ELF-1 (cell line): ENCODE results near the gene NR6A1.

Experiments
- DNase-seq: peaks from one replicate; pipeline ENCODE4 v3.0.0-alpha.2; 2016; ENCODE audit warnings: low read depth, low spot score

Gene NR6A1

DNA sequence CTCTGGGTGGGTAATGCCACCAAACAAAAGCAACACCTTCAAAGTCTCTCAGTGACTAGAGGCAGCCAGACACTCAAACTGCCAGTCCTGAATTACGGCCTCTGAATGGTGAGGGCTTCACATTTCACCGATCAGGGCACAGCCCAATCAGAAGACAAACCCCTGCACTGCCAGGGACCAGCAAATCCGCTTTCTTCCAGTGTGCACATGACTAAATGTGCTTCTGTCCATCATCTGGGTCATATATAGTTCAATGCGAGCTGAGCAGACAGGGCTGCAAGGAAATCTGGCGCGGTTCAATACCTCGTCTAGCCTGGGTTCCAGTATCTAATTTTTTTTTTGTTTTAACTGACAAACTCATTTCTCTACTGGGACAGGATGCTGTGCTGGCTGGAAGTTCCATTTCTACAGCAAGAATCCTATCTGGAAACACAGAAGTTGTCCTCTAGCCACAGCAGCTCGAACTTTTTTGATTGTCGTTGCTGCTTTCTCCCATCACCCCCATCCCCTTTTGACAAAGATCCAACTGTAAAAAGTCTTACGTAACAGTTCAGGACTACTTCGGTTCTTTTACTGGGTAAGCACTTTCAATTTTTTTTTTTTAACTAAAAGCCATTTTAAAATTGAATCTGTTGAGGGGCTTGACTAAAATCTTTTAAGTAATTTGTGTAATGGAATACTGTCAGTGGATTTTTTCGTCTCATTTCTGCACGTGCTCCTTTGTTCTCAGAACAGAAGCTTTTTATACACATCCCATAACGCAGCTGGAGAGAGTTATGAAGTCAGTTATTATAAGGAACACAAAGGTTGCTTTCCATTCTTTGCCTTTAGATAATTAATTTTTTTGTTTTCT lies 112.7 kb downstream of the NR6A1 start:
- peak; percentile 94 for DNase-seq

DNA sequence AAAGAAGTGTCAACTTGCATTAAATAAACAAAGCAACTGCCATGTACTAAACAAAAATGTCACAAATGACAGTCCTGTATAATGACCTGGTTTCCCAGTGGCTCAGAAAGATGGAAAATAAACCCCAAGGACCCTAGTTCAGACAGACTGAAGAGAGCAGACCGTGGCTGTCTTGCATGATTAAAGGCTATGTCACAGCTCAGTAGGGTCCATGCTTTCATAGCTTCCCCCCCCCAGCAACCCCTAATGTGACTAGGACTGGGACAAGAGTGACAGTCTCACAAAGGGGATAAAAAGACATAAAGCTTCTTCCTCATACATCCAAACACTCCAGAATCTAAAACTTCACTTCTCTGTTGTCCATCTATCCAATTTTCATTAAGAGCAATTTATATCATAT lies 113.6 kb downstream of the NR6A1 start:
- DNase-seq: no peak

DNA sequence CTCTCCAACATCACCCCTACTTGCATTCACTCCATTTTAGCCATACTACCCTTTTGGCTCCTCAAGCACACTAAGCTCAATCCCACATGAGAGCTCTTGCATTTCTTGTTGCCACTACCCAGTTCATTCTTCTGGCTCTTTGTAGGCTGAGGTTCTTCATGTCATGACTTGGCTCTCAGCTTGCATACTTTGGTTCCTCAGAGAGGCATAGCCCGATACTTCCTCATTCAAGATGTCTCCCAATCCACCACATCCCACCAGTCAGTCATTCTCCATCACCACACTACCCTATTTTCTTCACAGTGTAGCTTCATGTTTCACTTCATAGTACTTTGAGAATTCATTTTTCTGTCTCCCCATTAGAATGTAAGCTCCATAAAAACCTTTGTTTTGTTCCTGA lies 116.7 kb downstream of the NR6A1 start:
- DNase-seq: no peak

DNA sequence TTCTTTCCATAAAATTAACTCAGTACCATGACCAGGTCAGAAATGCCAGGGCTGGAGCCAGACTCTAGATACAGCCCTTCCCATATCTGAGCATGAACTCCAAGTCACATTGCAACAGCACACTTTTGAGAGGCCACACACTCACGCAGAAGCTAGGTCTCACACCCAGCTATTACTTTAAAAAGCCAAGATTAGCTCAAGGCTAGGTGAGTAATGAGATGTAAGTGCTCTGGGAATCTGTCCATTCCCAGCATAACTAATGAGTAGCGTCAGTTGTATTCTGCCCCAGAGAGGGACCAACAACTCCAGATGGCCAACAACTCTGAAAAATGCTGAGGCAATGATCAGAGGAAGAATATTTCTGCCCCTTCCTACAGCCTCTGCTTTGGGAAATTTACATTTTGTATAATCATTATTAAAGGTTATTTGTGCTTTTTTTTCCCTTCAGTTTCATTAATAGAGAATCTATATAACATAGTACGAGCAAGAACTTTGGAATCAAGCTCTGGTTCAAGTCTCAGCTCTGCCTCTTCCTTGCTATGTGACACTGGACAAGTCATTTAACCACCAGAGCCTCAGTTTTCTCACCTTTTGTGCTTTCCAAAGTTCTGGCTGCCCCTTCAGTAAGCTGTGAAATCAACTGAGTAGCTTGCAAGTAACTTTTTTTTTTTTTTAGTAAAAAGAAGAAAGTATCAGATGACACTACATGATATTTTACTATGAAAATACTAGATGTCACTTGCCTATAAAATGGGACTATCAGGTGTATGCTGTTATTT lies 118.3 kb downstream of the NR6A1 start:
- DNase-seq: peak; percentile 42

DNA sequence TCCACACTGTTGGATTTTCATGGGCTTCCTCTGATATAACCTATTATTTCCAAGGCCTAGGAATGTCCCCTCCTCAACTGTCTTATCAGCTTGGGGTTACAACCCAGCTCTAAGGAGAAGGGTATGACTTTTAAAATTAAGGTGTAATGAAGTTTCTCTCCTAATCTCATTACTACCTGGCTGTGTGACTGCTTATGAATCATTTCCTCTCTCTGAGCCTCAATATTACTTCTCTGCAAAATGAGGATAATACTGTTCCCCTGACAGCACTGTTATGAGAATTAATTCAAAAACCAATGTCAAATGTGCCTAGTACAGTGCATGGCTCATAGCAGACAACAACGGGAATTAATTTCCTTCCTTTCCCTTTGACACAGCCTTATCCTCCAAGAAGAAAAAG lies 118.9 kb downstream of the NR6A1 start:
- DNase-seq: no peak

DNA sequence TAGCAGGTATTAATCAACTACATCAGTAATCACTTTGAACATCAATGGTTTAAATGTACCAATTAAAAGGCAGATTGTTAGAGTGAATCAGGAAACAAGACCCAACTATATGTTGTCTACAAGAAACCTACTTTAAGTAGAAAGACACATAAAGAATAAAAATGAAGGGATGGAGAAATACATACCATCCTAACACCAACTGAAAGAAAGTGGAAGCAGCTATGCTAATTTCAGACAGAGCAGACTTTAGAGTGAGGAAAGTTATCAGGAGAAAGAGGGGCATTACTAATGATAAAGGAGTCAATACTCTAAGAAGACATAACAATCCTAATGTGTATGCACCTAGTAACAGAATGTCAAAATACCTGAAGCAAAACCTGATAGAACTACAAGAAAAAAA lies 125.8 kb downstream of the NR6A1 start:
- DNase-seq: no peak

DNA sequence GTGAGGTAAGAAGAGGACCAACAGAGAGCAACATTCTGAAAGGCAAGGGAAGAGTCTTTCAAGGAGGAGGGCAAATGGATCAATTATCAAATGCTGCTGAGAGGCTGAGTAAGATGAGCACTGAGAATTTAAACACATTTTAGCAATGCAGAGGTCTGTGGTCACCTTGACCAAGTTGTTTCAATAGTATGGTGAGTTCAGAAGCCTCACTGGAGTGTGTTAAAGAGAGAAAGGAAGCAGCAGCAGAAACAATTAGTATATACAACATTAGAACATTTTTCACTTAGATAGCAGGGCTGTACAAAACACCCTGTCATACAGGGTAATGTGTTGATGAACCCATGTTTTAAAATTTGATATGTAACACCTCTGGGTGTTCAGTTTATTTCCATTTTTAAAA lies 131.5 kb downstream of the NR6A1 start:
- no peak for DNase-seq

DNA sequence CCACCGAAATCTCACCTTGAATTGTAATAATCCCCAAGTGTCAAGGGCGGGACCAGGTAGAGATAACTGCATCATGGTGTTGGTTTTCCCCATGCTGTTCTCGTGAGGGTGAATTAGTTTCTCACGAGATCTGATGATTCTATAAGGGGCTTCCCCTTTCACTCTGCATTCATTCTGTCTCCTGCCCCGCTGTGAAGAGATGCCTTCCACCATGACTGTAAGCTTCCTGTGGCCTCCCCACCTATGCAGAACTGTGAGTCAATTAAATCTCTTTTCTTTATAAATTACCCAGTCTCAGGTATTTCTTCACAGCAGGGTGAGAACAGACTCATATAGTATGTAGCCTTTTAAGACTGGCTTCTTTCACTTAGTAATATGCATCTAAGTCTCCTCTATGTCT lies 135.8 kb downstream of the NR6A1 start:
- no peak for DNase-seq

DNA sequence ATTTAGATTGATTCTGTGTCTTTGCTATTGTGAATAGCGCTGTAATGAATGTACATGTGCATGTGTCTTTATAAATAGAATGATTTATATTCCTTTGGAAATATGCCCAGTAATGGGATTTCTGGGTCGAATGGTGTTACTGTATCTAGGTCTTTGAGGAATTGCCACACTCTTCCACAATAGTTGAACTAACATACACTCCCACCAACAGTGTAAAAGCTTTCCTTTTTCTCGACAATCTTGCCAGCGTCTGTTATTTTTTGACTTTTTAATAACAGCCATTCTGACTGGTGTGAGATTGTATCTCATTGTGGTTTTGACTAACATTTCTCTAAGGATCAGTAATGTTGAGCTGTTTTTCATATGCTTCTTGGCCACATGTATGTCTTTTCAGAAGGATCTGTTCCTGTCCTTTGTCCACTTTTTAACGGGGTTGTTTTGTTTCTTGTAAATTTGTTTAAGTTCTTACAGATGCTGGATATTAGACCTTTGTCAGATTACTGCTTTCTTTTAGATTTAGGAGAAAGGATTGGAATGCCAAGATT lies 139.0 kb downstream of the NR6A1 start:
- no peak for DNase-seq

DNA sequence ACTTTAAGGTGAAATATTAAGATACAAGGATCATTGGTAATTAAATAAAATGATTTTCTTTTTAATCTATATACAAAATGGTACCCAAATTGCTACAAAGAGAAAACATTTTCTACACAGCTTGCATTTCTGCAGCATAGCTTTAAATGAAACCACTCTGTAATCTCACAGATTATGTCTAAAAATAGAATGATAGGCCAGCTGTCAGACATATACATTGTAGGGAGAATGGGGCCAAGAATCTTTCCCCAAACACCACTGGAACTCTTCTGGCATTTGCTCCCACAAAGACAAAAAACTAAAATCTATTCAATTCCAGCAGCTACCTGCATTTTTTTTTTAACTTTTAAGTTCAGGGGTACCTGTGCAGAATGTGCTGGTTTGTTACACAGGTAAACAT lies 139.8 kb downstream of the NR6A1 start:
- DNase-seq: no peak

DNA sequence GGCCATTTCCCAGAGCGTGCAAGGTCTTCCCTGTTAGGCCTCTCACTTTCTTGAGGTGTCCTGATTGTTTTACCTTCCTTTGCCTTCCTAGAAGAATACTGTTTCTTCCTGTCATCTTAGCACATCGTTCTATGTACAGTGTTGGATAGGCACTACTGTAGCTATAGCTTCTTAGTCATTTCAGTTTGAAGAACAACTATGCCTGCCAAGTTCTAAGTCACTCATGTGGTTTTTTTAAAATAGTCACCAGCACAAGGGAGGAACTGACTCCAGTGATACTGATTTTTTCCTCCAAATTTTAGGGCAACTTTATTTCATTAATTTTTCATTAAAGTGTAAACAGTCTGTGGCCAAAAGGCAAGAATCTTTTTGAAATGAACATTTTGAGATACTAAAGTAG lies 141.5 kb downstream of the NR6A1 start:
- no peak for DNase-seq

DNA sequence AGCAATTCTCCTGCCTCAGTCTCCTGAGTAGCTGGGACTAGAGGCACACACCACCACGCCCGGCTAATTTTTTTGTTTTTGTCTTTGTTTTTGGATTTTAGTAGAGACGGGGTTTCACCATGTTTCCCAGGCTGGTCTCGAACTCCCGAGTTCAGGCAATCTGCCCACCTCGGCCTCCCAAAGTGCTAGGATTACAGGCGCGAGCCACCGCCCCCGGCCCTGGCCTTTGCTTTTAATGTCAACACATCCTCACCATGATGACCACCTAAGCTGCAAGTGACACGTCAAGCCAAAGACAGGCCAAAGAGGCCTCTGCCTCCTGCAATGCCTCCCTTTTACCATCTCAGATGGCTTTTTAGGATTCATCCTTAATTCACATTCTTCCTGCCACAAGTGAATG lies 142.4 kb downstream of the NR6A1 start:
- no peak for DNase-seq

DNA sequence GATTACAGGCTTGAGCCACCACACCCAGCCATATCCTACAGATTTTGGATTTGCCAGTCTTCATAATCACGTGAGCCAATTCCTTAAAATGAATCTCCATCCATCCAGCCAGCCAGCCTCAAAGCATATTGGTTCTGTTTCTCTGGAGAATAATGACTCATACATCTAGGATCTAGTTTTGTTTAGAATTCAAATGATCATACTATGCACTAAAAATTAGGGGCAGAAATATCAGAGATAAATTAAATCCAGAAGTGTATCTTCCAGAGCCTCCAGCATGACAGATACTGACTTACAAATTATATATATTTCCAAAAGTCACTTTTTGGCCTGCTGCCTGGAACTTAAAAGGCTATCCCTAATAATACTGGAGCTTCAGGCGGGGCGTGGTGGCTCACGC lies 144.8 kb downstream of the NR6A1 start:
- no peak for DNase-seq

DNA sequence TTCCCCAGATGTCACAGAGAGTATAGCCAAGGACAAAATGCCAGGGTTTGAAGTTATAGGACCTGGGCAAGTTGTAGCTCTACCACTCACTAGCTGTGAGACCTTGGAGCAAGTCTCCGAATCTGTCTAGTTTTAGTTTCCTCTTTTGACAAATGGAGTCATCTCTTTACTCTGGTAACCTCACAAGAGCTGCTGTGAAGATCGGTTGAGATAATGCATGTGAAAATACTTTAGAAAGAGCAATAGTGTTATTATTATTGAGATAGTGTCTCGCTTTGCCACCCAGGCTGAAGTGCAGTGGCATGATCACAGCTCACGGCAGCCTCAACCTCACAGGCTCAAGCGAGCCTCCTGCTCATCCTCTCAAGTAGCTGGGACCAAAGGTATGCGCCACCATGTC lies 146.0 kb downstream of the NR6A1 start:
- DNase-seq: no peak

DNA sequence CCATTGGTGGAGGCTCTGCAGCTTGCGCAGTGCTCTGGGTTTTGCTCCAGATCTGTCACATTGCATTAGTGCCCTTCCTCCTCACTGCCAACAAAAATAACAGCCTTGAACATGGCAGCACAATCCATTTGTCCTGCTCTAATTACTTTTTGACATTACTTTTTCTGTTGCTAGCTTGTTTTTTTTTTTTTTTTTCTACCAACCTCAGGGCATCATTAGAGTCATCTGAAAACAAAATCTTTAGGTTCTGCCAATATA lies 146.4 kb downstream of the NR6A1 start:
- DNase-seq: no peak

DNA sequence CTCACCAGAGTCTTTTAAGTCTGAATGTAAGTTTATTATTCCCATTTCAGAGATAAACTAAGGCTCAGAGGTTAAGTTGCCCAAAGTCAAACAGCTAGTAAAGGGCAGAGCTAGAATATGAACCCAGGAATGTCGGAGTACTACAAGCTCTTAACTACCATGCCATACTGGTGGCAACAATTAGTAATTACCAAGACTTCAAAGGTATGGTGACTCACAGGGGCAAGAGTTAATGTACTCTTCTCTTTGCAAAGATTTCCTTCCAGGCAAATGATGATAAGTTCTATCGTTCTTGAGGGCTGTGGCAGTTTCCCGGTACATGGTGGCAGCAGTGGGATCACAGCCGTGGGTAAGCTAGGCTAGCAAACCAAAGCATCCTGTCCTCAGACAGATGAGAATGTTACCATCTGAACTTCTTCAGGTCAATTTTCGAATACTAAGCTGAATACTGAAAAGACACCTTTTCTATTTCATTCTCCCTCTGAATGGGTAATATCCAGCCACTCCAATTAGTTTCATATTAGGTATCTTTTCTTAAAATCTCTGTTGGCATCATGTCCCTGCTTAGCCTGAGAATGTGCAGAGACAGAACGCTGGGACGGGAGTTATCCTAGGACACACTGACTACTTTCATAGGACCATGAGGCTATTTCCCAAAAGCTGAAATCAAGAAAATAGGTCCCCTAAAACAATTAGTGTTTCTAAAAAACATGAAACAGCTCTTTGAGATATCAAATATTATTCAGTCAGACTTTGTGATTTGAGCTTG lies 147.0 kb downstream of the NR6A1 start:
- DNase-seq: no peak

DNA sequence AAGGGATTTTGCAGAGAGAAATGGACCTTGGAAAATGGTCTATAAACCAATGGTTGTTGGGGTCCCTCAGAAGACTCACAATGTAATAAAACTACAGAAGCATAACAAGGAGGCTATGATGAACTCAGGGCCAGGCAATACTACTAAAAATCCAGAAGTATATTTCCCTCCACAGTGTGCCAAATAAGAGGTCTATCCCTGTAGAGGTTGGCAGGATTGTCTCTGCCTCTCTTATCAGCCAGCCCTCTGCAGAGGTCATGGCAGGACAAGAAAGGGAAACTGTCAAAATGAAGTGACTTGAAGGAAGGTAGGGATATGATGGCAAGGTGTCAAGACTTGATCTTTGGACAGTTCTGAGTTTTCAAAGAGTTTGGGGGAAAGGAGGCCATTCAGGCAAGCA lies 148.2 kb downstream of the NR6A1 start:
- DNase-seq: no peak

DNA sequence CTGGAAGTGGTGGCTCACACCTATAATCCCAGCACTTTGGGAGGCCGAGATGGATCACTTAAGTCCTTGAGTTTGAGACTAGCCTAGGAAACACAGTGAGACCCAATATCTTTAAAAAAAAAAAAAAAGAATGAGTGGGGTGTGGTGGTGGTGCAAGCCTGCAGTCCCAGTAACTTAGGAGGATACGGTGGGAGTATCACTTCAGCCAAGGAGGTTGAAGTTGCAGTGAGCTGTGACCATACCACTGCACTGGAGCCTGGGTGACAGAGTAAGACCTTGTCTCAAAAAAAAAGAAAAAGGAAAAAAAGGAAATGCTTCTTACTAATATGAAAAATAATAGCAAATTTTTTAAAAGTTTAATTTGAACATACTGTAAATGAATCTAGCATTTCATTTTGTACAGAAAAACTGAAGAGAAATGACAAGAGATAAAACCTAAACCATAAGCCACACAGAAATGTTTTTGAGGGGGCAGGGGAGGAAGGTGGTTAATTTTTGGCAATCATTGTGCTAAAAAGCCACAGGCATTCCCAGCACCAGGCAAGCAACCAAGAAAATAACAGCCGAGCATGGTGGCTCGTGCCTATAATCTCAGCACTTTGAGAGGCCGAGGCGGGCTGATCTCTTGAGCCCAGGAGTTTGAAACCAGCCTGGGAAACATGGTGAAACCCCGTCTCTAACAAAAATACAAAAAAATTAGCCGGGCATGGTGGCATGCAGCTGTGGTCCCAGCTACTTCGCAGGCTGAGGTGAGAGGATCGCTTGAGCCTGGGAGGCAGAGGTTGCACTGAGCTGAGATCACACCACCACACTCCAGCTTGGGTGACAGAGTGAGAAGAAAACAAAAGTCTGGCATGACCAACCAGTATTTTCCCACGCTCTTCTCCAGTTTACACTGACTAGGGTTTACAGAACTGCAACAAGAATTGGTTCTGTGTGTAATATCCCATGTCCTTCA lies 149.5 kb downstream of the NR6A1 start:
- DNase-seq: peak; percentile 42

DNA sequence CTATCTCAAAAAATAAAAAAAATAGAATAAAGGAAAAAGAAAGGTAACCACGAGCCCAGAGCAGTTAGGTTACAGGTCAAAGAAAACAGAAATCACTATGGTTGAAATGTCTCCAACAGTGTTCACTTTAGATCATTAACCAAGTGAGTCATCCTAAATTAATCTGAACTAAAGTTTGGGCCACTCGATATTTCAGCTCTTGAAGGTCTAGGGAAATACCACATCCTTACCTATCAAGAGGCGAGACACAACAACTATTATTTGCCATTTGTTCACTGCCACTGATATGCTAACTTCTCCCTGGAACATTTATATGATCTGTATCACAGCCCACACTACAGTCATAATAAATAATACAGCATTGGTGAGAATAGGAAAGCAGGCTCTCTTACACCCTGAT lies 152.6 kb downstream of the NR6A1 start:
- DNase-seq: no peak

DNA sequence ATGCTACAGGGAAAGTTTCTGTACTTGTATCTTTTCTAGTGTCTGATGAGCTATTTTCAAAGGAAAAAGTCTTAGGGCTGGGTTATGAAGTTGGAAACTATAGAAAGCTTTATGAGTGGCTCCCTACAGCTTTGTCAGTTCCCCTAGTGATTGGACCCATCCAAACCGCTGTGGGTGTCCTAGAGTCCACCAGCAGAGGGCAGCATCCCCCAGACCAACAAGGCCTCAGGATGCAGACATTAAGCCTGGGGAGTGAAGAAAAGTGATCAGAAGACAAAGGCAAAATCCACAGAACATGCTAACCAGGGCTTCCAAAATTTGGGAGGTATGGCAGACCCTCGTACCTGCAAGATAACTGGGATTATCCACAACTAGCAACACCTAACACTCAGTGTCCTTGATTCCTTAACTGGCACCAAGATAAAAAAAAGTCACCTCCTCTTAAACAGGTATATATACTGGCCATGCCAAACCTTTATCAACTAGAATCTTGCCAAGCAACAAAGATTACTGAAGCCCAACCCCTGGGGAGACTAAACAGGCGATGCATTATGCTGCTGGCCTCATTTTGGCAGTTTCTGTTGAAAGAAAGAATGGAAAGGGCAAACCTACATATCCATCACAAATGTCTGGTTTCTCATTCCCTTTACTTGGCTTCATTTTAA lies 153.5 kb downstream of the NR6A1 start:
- DNase-seq: peak; percentile 87

DNA sequence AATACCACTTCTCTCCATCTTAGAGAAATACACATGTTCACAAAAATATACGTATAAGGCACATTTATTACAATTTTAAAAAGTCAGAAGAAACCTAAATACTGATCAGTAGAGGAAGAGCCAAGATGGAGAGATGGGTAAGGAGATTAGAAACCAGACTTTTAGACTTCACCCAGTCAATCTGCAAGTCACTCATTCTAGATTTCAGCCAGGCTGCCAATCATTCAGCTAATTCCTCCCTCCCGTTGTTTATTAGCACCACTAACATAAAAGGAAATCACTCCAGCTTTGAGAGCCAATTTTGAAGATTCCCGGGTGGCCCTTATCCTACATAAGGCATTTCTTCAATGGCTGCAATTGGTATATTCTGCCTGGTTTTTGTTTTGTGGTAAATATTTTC lies 154.2 kb downstream of the NR6A1 start:
- DNase-seq: no peak
